Neuronal stem cell (in vitro differentiated cells): ENCODE data around the gene MTFR2. TPM values are rescaled to one million over a fixed set of nuclear protein-coding genes. Genes with fewer than 3 reads are reported as not detected.

Experiments
- DNase-seq: peaks from one replicate; pipeline ENCODE4 v3.0.0-alpha.2; 2013; ENCODE audit warnings: low spot score
- H2AFZ ChIP-seq: one replicate; pipeline ENCODE4 v1.6.1; 2013; ENCODE audit warnings: mild to moderate bottlenecking, low read length, inconsistent platforms
- H2AK5ac ChIP-seq: 2 replicates; pipeline ENCODE4 v1.6.1; 2013; ENCODE audit warnings: low read depth, mild to moderate bottlenecking, inconsistent platforms, low read length, moderate library complexity, mixed read lengths
- H2BK120ac ChIP-seq: 2 replicates; pipeline ENCODE4 v1.6.1; 2013; ENCODE audit warnings: low read depth, mild to moderate bottlenecking, inconsistent platforms, low read length, moderate library complexity, mixed read lengths
- H2BK12ac ChIP-seq: one replicate; pipeline ENCODE4 v1.6.1; 2013; ENCODE audit warnings: low read length, inconsistent platforms
- H2BK15ac ChIP-seq: 2 replicates; pipeline ENCODE4 v1.6.1; 2013; ENCODE audit warnings: mild to moderate bottlenecking, low read length, inconsistent platforms, mixed read lengths
- H2BK5ac ChIP-seq: one replicate; pipeline ENCODE4 v1.6.1; 2013; ENCODE audit warnings: inconsistent platforms, mild to moderate bottlenecking, low read length, moderate library complexity
- H3K14ac ChIP-seq: one replicate; pipeline ENCODE4 v1.6.1; 2013; ENCODE audit warnings: low read length, inconsistent platforms
- H3K18ac ChIP-seq: 2 replicates; pipeline ENCODE4 v1.6.1; 2013; ENCODE audit warnings: low read length, inconsistent platforms
- H3K23ac ChIP-seq: 2 replicates; pipeline ENCODE4 v1.6.1; 2013; ENCODE audit warnings: low read depth, mild to moderate bottlenecking, mixed read lengths, low read length, inconsistent platforms; ENCODE audit not compliant: poor library complexity
- H3K27ac ChIP-seq: replicated peaks from 3 replicates; pipeline ENCODE4 v1.5.1; 2013; ENCODE audit warnings: low read length, inconsistent platforms
- H3K27me3 ChIP-seq, 3 experiments: 2 replicates each; pipeline ENCODE4 v1.6.1; 2013; ENCODE audit warnings: low read length in 3 of 3, mild to moderate bottlenecking in 2 of 3, inconsistent platforms in 1 of 3, low read depth in 1 of 3, mixed read lengths in 1 of 3, moderate library complexity in 1 of 3; ENCODE audit not compliant: control insufficient read depth in 3 of 3, insufficient read depth in 3 of 3
- H3K36me3 ChIP-seq, 2 donors: replicated peaks in 1 of 2; 2 replicates each; pipeline ENCODE4 v1.6.1; 2013; ENCODE audit warnings: low read length in 2 of 2; ENCODE audit not compliant: control insufficient read depth in 2 of 2, insufficient read depth in 2 of 2
- H3K4ac ChIP-seq: 2 replicates; pipeline ENCODE4 v1.6.1; 2013; ENCODE audit warnings: inconsistent platforms, mild to moderate bottlenecking, low read length, moderate library complexity
- H3K4me1 ChIP-seq, 2 donors: 1 replicate in 1 of 2; 2 replicates in 1 of 2; pipeline ENCODE4 v1.6.1; 2013; ENCODE audit warnings: low read length in 2 of 2, low read depth in 1 of 2; ENCODE audit not compliant: control insufficient read depth in 2 of 2, insufficient read depth in 1 of 2
- H3K4me2 ChIP-seq: one replicate; pipeline ENCODE4 v1.6.1; 2013; ENCODE audit warnings: mild to moderate bottlenecking, low read length, inconsistent platforms; ENCODE audit not compliant: insufficient read depth, poor library complexity, severe bottlenecking
- H3K4me3 ChIP-seq, 2 donors: 2 replicates each; pipeline ENCODE4 v1.5.1; 2013; ENCODE audit warnings: low read length in 2 of 2, mild to moderate bottlenecking in 2 of 2, inconsistent platforms in 1 of 2, moderate library complexity in 1 of 2
- H3K79me1 ChIP-seq: one replicate; pipeline ENCODE4 v1.6.1; 2013; ENCODE audit warnings: low read depth, mild to moderate bottlenecking, inconsistent platforms, low read length, moderate library complexity
- H3K9ac ChIP-seq: one replicate; pipeline ENCODE4 v1.6.1; 2013; ENCODE audit warnings: mild to moderate bottlenecking, low read depth, low read length, inconsistent platforms; ENCODE audit not compliant: poor library complexity
- H3K9me3 ChIP-seq, 2 donors: replicated peaks in 1 of 2; 2 replicates each; pipeline versions ENCODE3 to v1.6.1; 2013; ENCODE audit warnings: low read length in 2 of 2, mild to moderate bottlenecking in 2 of 2, inconsistent platforms in 1 of 2, low read depth in 1 of 2, mixed read lengths in 1 of 2, moderate library complexity in 1 of 2; ENCODE audit not compliant: control insufficient read depth in 2 of 2, insufficient read depth in 1 of 2
- H4K8ac ChIP-seq: one replicate; pipeline ENCODE4 v1.6.1; 2013; ENCODE audit warnings: low read depth, mild to moderate bottlenecking, inconsistent platforms, low read length, moderate library complexity
- H4K91ac ChIP-seq: one replicate; pipeline ENCODE4 v1.6.1; 2013; ENCODE audit warnings: low read length, low read depth, mild to moderate bottlenecking, inconsistent platforms; ENCODE audit not compliant: poor library complexity
- WGBS, 2 donors: extraction: QIAGEN DNeasy Blood & Tissue Kit; methylation state at CpG; one replicate each; pipeline ENCODE4 v1.1.7; 2013; ENCODE audit warnings: missing lambda C conversion rate in 2 of 2, mixed read lengths in 1 of 2; ENCODE audit not compliant: insufficient read length in 2 of 2, insufficient replicate concordance in 1 of 2; ENCODE audit errors: extremely low coverage in 2 of 2; 5-methylcytosine and 5-hydroxymethylcytosine counted together
- polyA plus RNA-seq, 2 experiments: library from polyadenylated mRNA; stranded (reverse); fragments of 200-250 nt; gene quantifications; one replicate each; pipeline ENCODE4 v1.2.3, GENCODE V29; 2013

MTFR2 gene
- 7.3 TPM for polyA plus RNA-seq (2013, experiment 1 of 2)
- polyA plus RNA-seq (2013, experiment 2 of 2): 7.6 TPM

- no peaks in the 10 kb centered on the region for H3K79me1 ChIP-seq
Observed at GRCh38 chr6:136249811-136250685, at the start of gene MTFR2. MTFR2 (minus strand) TSS chr6:136250311; CDS start chr6:136249099, 1,212 bp downstream.

GRCh38 chr6:136294621-136295020 lies 44.5 kb upstream of the MTFR2 start:
- Histone ChIP-seq H3K23ac (no peak overlapping the region), H3K9ac (no peak overlapping the region), H3K18ac (no peak overlapping the region), H4K91ac (no peak overlapping the region), H2BK12ac (no peak overlapping the region), H3K4ac (no peak overlapping the region), H3K4me1 (no peaks in the 10 kb centered on the region), H3K14ac (no peak overlapping the region), H3K79me1 (no peaks in the 10 kb centered on the region), H4K8ac (no peak overlapping the region), H2AFZ (no peak overlapping the region), H2BK15ac (no peak overlapping the region), H2BK5ac (no peak overlapping the region), H3K4me3 (no peak overlapping the region), H3K27ac (no peak overlapping the region), H3K9me3 (no peaks in the 10 kb centered on the region), H2BK120ac (no peak overlapping the region), H2AK5ac (no peak overlapping the region), H3K36me3 (no peaks in the 10 kb centered on the region), H3K4me2 (no peak overlapping the region), H3K27me3 (no peaks in the 10 kb centered on the region)
- DNase-seq: no peak
- WGBS, 2 donors: no CpG with 5 or more reads among the region's 3 CpGs

More at GRCh38 chr6:136249811-136250685, at the start of gene MTFR2:
- H3K14ac ChIP-seq: no peak within 1 kb of the TSS
- H3K36me3 ChIP-seq: peaks cover 0 to 4% of the 10 kb centered on the region in 2 donors
- H3K9ac ChIP-seq: peak within 1 kb of the TSS; percentile 56
- H2BK12ac ChIP-seq: no peak within 1 kb of the TSS
- H2AFZ ChIP-seq: peak within 1 kb of the TSS; percentile 91
- no peak within 1 kb of the TSS for H3K27ac ChIP-seq
- H3K9me3 ChIP-seq: no peaks in the 10 kb centered on the region
- no CpG with 5 or more reads among the region's 59 CpGs for WGBS, 2 donors
- H2BK120ac ChIP-seq: no peak within 1 kb of the TSS
- DNase-seq: peak; percentile 97
- H2BK15ac ChIP-seq: no peak within 1 kb of the TSS
- H3K4me3 ChIP-seq: peak within 1 kb of the TSS; percentile 78 to 87
- no peak within 1 kb of the TSS for H2AK5ac ChIP-seq
- peak within 1 kb of the TSS; percentile 63 for H3K18ac ChIP-seq
- no peak within 1 kb of the TSS for H3K4ac ChIP-seq
- H3K4me1 ChIP-seq: peaks cover 0 to 2% of the 10 kb centered on the region in 2 donors
- no peak within 1 kb of the TSS for H2BK5ac ChIP-seq
- no peak within 1 kb of the TSS for H3K23ac ChIP-seq
- H4K91ac ChIP-seq: no peak within 1 kb of the TSS
- no peaks in the 10 kb centered on the region for H3K27me3 ChIP-seq
- H3K4me2 ChIP-seq: peak within 1 kb of the TSS; percentile 82
- H4K8ac ChIP-seq: no peak within 1 kb of the TSS

GRCh38 chr6:136290410-136291010 lies 40.4 kb upstream of the MTFR2 start:
- no peak for DNase-seq
- Histone ChIP-seq H3K9me3 (no peaks in the 10 kb centered on the region), H3K18ac (no peak overlapping the region), H4K91ac (no peak overlapping the region), H2BK5ac (no peak overlapping the region), H2BK15ac (no peak overlapping the region), H3K4me2 (peak overlapping the region; percentile 63), H2AK5ac (no peak overlapping the region), H2AFZ (peak overlapping the region; percentile 89), H3K27ac (peak overlapping the region; percentile 83), H2BK12ac (no peak overlapping the region), H3K36me3 (peaks cover 0 to 9% of the 10 kb centered on the region in 2 donors), H3K27me3 (no peaks in the 10 kb centered on the region), H3K4me3 (peak overlapping the region; percentile 81 to 93), H3K23ac (no peak overlapping the region), H4K8ac (no peak overlapping the region), H3K14ac (no peak overlapping the region), H3K9ac (peak overlapping the region; percentile 65), H2BK120ac (no peak overlapping the region), H3K4me1 (peaks cover 3 to 8% of the 10 kb centered on the region in 2 donors), H3K4ac (no peak overlapping the region), H3K79me1 (peaks cover 5% of the 10 kb centered on the region)
- no CpG with 5 or more reads among the region's 22 CpGs for WGBS, 2 donors
